HUES64 (cell line): ENCODE data around the gene SNX3.
A peak's percentile ranks its signal among the peaks of the same experiment; 100 is the strongest.

ENCODE experiments used
- H3K27ac ChIP-seq: 2 replicates; pipeline ENCODE4 v1.7.0; 2013; ENCODE audit warnings: low read depth, low read length, inconsistent platforms
- H3K27me3 ChIP-seq: 2 replicates; pipeline ENCODE4 v1.6.1; 2013; ENCODE audit warnings: mild to moderate bottlenecking, low read length; ENCODE audit not compliant: insufficient read depth
- H3K36me3 ChIP-seq: 2 replicates; pipeline ENCODE4 v1.6.1; 2013; ENCODE audit warnings: mild to moderate bottlenecking, low read length; ENCODE audit not compliant: insufficient read depth
- H3K4me1 ChIP-seq: 2 replicates; pipeline ENCODE4 v1.6.1; 2013; ENCODE audit warnings: mild to moderate bottlenecking, low read length, moderate library complexity; ENCODE audit not compliant: insufficient read depth
- H3K4me3 ChIP-seq: 2 replicates; pipeline ENCODE4 v1.5.1; 2013; ENCODE audit warnings: mild to moderate bottlenecking, low read length, moderate library complexity
- H3K9ac ChIP-seq: 2 replicates; pipeline ENCODE4 v1.6.1; 2013; ENCODE audit warnings: mild to moderate bottlenecking, low read depth, low read length
- H3K9me3 ChIP-seq: 2 replicates; pipeline ENCODE4 v1.6.1; 2013; ENCODE audit warnings: low read depth, low read length; ENCODE audit not compliant: insufficient read depth
- WGBS: fragments of 150-250, 120-280 bp; methylation state at CpG from one replicate; pipeline ENCODE4 v1.1.7; 2013; ENCODE audit warnings: missing lambda C conversion rate; 5-methylcytosine and 5-hydroxymethylcytosine counted together

The SNX3 gene

DNA sequence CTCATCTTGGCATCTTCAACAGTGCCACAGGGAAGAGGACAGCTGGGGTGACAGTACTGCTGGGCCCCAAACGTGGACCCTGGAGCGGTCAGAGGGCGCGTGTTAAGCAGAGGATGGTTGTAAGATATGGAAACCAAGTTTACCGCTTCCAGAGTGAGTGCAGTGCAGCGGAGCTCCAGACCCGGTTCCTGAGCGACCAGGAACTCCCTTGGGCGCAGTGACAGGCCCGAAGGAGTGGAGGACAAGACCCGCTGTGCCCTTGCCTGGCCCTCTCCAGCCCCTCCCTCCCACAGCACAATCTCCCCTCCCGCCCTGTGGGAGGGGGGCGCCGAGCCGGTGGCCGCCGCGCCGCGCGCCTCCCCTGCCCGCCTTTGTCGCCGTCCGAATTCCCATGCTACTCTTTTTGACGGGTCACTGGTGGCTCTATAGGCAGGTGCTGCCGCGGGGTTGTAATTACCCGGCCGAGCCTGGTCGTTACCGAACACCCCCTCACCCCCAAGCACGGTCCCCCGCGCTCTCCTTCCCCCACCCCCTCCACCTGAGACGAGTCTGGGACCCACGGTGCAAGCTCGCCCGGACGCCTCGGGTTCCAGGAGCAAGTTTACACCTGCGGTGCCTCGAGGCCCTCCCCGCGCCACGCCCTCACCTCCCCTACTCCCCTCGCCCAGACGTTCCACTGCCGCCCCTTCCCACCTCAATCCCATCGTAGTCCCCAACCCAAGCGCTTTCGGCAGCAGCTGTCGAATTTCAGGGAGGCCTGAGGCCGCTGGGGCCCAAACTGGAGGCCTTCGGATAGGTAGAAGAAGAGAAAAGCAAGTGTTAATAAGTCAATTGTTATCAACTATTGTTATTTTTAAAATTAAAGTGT is 91.1 kb downstream of the SNX3 start:
- no peak overlapping the region for H3K9ac ChIP-seq
- peak overlapping the region; percentile 22; the same call in 1 of the 2 replicates for H3K4me3 ChIP-seq
- under 1% methylated on average over 55 of the region's 55 CpGs for WGBS
- H3K36me3 ChIP-seq, result no peaks in the 10 kb centered on the region
- H3K9me3 ChIP-seq, result no peaks in the 10 kb centered on the region
- H3K27me3 ChIP-seq, result peaks cover 100% of the 10 kb centered on the region
- H3K4me1 ChIP-seq, result peaks cover 44% of the 10 kb centered on the region
- H3K27ac ChIP-seq, result no peak overlapping the region

DNA sequence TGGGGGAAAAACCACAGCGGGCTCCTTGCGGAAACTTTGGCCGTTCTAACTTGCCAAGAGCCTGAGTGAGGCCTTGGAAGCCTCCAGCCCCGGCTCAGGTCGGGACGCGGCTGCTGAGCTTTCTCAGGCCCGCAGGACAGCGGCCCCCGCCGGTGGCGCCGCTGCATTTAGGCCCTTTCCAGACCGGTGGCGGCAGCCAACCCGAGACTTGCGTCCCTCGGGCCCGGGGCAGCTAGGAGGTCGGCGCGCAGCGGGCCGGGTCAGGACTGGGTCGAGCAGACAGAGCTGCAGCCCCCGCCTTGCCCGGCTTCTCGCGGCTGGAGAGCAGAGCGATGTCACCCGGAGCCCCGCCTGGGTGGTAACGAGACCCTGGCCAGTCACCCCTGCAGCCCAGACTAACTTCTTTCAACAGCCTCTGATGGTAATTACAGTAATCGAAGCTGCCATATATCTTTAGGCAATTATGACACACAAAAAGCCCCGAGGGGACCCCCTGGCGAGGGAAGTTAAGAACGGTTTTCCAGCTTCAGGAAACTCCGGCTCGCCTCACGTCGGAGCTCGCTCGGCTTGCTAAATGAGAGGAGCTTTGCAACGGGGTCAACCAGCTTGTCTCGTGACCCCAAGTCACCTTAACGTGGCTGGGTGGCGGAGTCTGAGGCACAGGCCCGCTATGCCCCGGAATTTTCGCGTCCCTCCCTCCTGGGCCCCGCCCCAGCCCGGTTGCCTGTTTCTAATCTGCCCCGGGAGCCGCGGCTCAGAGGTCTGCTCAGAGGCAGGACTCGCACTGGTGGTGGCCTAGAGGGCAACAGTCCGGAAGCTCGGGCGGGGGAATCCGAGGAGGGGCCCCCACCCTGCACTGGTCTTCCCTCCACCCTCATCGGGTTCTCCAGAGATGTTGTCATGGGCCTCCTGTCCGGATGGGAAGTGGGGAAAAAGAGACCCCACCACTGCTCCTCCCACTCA is 92.1 kb downstream of the SNX3 start:
- Histone ChIP-seq H3K4me1 (peaks cover 47% of the 10 kb centered on the region), H3K27me3 (peaks cover 100% of the 10 kb centered on the region), H3K36me3 (no peaks in the 10 kb centered on the region), H3K4me3 (peak overlapping the region; percentile 22; the same call in 1 of the 2 replicates), H3K9ac (no peak overlapping the region), H3K27ac (no peak overlapping the region), H3K9me3 (no peaks in the 10 kb centered on the region)
- WGBS, result under 1% methylated on average over 61 of the region's 63 CpGs

GRCh38 chr6:108168090-108168463 is 92.8 kb downstream of the SNX3 start:
- H3K36me3 ChIP-seq, result no peaks in the 10 kb centered on the region
- peaks cover 47% of the 10 kb centered on the region for H3K4me1 ChIP-seq
- no peaks in the 10 kb centered on the region for H3K9me3 ChIP-seq
- H3K4me3 ChIP-seq, result peak overlapping the region; percentile 43
- H3K27ac ChIP-seq, result no peak overlapping the region
- WGBS, result 1% methylated on average over 23 of the region's 23 CpGs
- H3K9ac ChIP-seq, result no peak overlapping the region
- peaks cover 100% of the 10 kb centered on the region for H3K27me3 ChIP-seq

- H3K4me3 ChIP-seq, result peak overlapping the region; percentile 43
- H3K27me3 ChIP-seq, result peaks cover 100% of the 10 kb centered on the region
- no peak overlapping the region for H3K9ac ChIP-seq
- peaks cover 47% of the 10 kb centered on the region for H3K4me1 ChIP-seq
- WGBS, result 2% methylated on average over 31 of the region's 35 CpGs
- H3K27ac ChIP-seq, result no peak overlapping the region
- no peaks in the 10 kb centered on the region for H3K9me3 ChIP-seq
- no peaks in the 10 kb centered on the region for H3K36me3 ChIP-seq
Observed at GRCh38 chr6:108167449-108168089, 93.3 kb downstream of the SNX3 start.

DNA sequence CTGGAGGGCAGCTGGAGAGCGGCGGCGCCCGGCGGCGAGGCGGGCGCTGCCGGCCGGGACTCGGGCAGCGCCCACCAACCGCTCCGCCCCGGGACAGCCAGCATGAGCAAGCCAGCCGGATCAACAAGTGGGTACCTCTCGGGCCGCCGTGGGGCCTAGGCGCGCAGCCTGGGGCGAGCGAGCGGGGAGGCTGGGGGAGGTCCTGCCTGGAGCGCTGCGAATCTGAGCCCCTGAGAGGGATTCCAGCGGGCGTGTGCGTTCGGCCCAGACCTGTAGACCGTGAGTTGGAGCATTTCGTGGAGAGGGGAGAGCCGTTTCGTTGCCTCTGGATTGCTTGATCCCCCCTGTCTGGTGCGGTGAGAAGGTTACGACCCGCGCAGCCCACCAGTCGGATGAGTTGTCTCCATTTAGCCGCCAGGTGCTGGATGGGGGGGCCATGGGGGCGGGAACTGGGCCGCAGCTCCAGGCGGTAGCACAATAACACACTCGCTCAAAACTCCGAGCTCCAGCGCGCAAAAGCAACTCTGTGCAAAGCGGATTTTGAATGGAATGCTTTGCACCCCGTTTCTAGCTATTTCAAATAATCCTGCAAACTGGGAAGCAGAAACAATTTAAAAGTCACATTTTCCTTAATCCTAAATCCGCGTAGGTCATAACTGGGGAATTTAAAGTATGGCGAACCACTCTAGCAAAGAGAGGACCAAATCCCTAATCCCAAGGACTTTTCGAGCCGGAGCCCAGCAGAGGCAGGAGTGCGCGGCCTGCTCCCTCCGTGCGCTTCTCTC is 94.0 kb downstream of the SNX3 start:
- no peaks in the 10 kb centered on the region for H3K36me3 ChIP-seq
- H3K4me3 ChIP-seq, result peak overlapping the region; percentile 43
- H3K4me1 ChIP-seq, result peaks cover 47% of the 10 kb centered on the region
- no peak overlapping the region for H3K27ac ChIP-seq
- 1% methylated on average over 58 of the region's 58 CpGs for WGBS
- H3K9me3 ChIP-seq, result no peaks in the 10 kb centered on the region
- H3K27me3 ChIP-seq, result peaks cover 100% of the 10 kb centered on the region
- H3K9ac ChIP-seq, result no peak overlapping the region

DNA sequence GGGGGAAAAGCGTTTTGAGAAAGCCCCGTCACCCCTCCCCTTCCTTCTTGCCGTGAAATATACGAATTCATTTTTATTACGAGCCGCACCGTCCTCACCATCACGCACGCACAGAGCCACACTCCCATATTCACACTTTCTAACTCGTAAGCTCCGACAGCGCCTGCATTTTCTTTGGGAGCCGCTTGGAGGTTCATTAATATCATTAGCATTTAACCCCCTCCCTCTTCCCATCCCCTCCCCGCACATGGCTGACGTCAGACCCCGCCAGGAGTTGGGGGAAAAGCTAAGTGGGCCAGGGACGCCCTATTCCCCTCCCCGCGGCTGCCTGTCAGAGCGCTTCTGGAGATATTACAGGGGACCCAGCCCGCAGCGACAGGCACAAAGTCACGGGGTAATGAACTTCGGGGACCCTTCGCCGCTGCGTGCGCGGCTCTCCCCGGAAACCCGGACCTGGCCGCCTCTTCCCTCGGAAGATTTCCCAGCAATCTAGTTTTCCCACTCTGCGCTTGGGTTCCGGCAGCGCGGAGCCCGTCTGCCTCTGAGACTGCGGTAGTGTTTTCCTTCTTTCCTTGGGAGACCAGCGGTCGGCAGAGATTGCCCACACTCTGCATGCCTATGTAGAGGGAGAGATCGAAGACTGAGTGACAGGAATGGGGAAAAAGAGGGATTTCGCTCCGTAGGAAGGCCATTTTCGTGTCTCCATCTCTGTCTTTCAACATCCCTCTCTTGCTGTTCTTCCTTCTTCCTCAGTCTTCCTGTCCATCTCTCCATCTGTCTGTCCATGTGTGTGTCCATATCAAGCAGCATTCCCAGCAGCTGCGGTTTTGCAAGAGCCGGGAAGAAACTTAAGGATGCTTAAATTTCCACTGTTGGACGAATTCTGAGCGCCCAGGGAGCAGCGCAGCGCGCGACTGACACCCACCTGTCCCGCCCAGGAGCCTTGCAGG is 94.9 kb downstream of the SNX3 start, which contains the start of gene NR2E1:
Gene NR2E1, plus strand, starts transcription at position 309 of the 950 bp plus-strand sequence. CDS start 744 bp downstream, outside the sequence.
- Histone ChIP-seq H3K27ac (no peak within 1 kb of the TSS), H3K36me3 (no peaks in the 10 kb centered on the region), H3K27me3 (peaks cover 100% of the 10 kb centered on the region), H3K9ac (no peak within 1 kb of the TSS), H3K4me3 (peak within 1 kb of the TSS; percentile 43), H3K4me1 (peaks cover 39% of the 10 kb centered on the region), H3K9me3 (no peaks in the 10 kb centered on the region)
- WGBS, result 1% methylated on average over 54 of the region's 54 CpGs

DNA sequence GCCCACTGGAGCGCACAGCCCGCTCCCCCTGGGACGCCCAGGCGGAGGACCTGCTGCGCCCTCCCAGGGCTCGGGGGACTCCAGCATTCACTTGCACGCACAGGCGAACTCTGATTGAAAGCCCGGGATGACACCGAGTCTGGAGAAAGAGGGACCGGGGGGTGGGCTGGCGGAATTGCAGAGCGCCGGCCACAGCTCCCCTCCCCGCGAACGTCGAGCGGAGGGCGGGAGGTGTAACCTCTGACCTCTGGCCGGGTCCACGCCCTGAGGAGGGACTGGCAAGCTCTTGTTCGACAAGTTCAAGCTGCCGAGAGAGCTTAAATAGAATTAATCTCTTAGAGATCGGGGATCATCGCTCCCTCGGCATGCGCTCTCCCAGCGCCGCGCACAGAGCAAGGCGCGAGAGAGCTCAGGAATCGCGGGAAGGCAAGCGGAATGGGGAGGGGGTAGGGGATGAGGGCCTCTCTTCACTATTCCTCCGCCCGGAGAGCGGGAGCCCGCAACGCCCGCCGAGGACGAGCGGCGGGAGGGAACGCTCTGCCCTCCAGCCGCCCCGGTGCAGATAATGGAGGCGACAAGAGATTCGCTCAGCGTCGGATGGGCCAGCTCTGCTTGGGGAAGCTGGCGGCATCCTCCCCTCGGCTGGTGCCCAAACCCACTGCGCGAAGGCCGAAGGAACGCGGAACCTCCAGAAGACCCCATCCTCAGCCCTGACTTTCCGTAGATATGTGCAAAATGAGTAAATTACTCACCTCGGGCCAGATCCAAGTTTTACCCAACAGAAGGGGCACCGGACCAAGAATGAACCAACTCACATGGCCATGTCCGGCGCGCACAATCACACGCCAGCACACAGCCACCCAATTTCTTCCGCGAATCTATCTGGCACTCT is 95.8 kb downstream of the SNX3 start:
- Histone ChIP-seq H3K36me3 (no peaks in the 10 kb centered on the region), H3K9me3 (no peaks in the 10 kb centered on the region), H3K4me1 (peaks cover 37% of the 10 kb centered on the region; the same call in 1 of the 2 replicates), H3K27me3 (peaks cover 100% of the 10 kb centered on the region), H3K27ac (no peak overlapping the region), H3K4me3 (peak overlapping the region; percentile 43), H3K9ac (no peak overlapping the region)
- WGBS, result 1% methylated on average over 69 of the region's 69 CpGs

- WGBS, result under 1% methylated on average over 14 of the region's 17 CpGs
- Histone ChIP-seq H3K27me3 (peaks cover 100% of the 10 kb centered on the region), H3K4me3 (peak overlapping the region; percentile 43)
Observed at GRCh38 chr6:108164543-108164814, 96.4 kb downstream of the SNX3 start.

More at GRCh38 chr6:108164543-108164814, 96.4 kb downstream of the SNX3 start:
- H3K27ac ChIP-seq, result no peak overlapping the region
- H3K9me3 ChIP-seq, result no peaks in the 10 kb centered on the region
- H3K9ac ChIP-seq, result no peak overlapping the region
- H3K4me1 ChIP-seq, result peaks cover 41% of the 10 kb centered on the region
- H3K36me3 ChIP-seq, result no peaks in the 10 kb centered on the region
